HG03066 (cell line): Measurements from ENCODE around the gene TLE2.
"Not testable (repeated sequence)": the region's sequence is repeated elsewhere in the genome, so short reads cannot be mapped to it uniquely, and the experiment has no call there.

ENCODE experiments used
- ATAC-seq: cut with Tn5 transposase; IDR thresholded peaks from one replicate; pipeline ENCODE4 v1.9.1; 2021; ENCODE audit warnings: low read depth; ENCODE audit not compliant: unreplicated experiment

Gene TLE2

DNA sequence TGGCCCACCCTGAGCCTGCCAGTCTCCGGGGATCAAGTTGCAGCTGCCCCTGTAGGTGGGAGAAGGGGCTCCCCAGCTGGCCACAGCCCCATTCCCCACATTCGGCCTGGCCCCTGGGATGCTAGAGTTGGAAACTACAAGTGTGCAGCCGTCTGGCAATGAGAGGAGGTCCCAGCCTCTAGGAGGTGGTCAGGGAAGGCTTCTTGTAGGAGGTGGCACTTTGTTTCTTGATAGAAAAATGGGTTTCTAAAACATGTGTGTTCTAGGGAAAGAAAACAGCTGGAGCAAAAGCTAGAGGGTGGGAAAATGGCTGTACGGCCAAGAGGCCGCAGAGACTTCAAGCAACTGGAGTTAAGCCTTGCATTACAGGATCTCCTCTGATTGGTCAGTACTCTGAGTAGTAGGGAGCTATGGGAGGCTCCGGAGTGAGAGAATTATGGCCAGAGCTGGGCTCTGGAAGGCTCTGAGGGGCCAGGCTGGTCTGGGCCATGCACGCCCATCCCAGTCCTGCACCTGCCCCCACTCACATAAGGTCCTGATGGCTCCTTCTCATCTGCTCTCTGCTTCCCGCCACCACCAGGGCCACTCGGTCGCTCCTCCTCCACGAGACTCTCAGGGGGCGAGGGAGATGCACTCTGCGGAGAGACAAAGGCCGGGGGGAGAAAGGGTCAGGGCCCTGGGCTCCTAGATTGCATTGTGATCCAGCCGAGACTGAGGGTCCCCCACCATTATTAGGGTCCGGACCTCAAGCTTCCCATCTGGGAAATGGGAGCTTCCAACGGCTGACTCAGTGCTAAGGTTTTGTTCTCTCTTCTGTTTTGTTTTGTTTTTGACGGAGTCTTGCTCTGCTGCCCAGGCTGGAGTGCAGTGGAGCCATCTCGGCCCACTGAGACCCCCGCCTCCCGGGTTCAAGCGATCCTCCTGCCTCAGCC lies 13.7 kb downstream of the TLE2 start:
- ATAC-seq, result no peak

DNA sequence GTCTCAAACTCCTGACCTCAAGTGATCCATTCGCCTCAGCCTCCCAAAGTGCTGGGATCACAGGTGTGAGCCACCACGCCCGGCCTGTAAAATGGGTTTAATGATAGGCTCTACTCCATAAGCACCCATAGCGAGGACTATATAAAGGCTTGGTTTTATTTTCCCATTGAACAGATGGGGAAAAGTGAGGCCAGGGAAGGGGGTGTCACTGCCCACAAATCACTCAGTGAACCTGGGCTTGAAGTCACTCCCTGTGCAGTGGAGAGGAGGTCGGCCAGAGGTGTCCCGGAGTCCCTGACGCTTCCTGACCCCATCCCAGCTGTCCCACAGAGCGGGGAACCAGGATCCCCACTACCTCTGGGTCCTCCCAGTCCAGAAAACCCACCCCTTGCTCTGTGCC lies 14.9 kb downstream of the TLE2 start:
- ATAC-seq, result no peak

DNA sequence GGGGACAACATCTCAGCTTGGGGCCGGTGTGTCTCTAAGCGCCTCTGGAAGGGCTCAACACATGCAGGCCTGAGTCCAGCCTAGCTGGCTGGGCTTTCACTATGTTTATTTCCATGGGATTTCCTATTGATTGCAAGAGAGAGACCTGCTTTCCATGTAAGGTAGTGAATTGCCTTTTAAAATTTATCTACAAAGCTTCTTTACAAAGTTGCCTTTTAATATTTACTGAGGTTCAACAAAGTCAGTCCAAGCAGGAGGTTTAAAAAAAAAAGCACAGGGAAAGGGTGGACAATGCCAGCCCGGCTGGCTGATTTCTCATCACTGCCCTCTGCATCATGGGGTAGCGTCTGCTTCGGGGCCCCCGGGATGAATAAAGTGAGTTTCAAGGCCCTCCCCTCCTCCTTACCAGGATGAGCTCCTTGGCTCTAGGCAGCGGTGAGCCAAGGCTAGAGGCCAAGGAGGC lies 15.8 kb downstream of the TLE2 start:
- no peak for ATAC-seq

DNA sequence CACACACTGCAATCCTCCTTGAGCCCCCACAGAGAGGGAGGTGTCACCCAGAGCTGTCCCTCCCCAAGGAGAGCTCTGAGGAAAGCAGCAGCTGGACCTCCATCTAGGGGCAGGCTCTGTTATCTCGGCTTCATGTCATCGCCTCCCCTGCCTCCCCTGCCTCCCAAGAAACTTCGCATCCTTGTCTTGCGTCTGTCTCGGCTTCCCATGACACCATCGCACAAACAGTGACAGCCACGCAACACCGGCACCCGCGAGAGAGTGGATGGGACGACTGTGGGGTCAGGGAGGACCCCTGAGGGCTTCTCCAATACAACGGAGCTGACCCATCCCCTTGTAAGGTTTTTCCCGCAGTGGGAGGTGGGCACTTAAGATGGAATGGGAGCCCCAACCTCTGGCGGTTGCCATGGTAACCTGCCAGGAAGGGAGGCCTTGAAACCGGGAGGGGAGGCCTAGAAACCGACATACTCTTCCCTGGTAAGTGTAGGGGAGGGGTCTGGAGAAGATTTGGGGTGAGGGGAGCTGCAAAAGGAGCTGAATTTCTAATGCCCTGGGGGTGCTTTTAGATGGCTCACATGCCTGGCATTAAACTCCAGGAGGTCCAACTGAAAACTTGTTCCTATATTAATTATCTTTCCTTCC lies 16.3 kb downstream of the TLE2 start:
- no peak for ATAC-seq

DNA sequence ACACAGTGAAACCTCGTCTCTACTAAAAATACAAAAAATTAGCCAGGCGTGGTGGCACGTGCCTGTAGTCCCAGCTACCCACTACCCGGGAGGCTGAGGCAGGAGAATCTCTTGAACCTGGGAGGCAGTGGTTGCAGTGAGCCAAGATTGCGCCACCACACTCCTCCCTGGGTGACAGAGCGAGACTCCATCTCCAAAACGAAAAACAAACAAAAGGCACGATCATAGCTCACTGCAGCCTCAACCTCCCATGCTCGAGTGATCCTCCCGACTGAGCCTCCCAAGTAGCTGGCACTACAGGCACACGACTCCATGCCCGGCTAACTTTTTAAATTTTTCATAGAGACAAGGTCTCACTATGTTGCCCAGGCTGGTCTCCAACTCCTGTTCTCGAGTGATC lies 17.0 kb downstream of the TLE2 start:
- not testable (repeated sequence) for ATAC-seq

DNA sequence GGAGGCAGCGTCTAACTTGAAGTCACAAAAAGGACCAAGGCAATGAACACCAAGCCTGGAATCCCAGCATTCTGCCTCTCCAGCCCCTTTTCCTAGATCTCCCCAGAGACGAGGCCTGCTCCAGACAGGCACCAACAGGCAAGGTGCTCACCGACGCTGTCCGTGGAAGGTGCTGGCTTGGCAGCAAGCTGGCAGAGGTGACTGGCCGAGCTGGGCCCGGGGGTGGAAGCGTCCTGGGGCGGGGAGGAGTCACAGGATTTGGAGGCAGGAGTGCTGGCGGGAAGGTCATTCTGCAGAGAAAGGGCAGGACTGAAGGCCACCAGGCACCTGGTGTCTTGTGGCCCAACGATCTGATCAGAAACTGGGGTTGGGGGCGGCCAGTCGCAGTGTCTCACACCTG lies 18.2 kb downstream of the TLE2 start:
- ATAC-seq, result no peak

DNA sequence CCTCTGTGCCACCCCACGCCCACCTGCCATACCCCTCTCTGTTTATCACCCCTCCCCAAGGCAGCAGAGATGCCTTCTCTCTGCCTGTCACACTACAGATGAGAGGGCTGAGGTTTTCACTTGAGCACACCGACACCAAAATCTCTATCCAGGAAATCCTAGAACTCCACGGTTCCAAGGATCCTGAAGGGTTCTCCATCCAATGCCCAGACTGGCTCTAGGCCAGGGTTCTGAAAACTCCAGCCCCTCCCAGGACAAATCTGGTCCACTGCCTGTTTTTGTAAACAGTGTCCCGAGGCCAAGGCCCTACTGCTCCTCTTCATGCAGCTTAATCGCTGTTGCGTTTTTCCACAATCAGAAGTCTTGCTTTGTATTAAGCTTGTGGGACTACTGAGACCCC lies 20.1 kb downstream of the TLE2 start:
- no peak for ATAC-seq

DNA sequence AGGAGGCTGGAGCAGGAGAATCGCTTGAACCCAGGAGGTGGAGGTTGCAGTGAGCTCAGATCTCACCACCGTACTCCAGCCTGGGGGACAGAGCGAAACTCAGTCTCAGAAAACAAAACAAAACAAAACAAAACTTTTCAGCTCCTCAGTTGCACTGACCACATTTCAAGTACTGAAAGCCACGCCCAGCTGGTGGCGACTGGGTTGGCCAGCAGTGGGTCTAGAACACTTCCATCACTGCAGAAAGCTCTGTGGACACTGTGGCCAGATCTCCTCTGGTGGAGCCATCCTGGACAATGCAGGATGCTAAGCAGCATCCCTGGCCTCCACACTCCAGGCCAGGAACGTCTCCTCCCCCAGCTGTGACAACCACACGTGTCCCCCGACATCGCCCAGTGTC lies 21.1 kb downstream of the TLE2 start:
- ATAC-seq, result no peak

DNA sequence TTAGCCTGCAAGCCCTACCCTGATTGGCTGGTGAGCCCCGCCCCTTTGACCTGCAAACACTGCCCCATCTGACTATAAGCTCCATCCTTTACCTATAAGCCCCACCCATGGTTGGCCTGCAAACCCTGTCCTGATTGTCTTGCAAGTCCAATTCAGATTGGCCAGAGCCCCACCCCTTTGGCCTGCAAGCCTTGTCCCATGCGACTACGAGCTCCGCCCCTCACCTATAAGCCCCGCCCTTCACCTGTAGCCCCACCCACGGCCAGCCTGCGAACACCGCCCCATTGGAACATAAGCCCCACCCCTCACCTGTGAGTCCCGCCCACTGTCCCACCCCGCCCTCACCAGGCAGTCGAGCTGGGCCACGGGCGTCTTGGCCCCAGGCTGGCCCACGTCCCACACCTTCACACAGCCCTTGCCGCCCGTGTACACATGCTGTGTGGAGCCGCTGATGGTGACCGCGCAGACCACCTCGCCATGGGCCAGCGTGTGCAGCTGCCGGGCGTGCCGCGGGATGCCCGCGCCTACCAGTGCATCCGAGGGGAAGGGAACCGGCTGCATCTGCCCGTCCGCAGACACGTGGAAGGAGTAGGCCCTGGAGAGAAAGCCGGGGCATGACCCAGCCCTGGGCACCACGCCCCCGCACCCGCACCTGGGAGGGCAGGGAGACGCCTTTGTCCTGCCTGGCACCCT lies 22.9 kb downstream of the TLE2 start:
- no peak for ATAC-seq

DNA sequence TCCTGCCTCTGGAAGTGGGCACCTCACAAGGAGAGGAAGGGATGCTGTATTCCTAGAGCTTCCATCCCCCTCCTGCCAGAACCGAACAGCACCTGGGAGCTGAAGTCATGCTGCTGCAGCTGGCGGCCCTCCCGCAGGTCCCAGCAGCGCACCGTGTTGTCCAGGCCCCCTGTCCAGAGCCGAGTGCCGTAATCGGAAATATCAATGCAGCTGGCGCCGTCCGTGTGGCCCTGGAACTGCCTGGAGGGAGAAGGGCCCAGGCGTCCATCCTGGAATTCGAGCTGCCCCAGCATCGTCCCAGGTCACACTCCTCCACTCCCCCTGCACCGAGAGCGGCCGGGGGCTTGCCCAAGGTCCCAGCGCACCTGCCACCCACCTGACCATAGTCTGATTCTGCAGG lies 23.7 kb downstream of the TLE2 start:
- ATAC-seq, result no peak

DNA sequence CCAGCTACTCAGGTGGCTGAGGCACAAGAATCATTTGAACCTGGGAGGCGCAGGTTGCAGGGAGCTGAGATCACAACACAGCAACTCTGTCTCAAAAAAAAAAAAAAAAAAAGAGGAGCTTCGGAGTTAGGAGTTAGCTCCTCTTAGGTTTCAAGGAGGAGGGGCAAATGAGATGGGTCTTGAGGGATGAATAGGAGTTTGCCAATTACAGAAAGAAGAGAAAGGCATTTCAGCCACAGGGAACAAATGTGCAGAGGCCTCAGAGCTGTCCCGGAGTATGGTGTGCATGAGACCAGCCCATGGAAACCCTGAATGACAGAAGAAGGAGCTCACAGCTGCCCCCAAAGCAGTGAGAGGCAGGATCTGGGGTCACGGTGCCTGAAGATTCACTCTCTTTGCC lies 24.6 kb downstream of the TLE2 start:
- ATAC-seq, result no peak

DNA sequence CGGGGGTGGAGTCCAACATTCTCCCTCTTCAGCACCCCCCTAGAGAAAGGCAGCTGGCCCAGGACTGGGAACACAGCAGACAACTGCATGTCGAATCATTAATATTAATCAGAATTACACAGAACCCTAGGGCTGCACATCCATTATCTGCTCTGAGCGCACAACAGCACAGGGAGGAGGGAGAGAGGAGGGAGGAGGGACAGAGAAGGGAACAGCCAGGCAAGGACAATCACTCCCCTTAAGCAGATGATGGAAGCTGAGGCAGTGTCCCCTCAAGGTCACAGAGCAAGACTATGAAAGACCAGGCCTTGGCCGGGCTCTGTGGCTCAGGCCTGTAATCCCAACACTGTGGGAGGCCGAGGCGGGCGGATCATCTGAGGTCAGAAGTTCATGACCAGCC lies 26.0 kb downstream of the TLE2 start:
- no peak for ATAC-seq

DNA sequence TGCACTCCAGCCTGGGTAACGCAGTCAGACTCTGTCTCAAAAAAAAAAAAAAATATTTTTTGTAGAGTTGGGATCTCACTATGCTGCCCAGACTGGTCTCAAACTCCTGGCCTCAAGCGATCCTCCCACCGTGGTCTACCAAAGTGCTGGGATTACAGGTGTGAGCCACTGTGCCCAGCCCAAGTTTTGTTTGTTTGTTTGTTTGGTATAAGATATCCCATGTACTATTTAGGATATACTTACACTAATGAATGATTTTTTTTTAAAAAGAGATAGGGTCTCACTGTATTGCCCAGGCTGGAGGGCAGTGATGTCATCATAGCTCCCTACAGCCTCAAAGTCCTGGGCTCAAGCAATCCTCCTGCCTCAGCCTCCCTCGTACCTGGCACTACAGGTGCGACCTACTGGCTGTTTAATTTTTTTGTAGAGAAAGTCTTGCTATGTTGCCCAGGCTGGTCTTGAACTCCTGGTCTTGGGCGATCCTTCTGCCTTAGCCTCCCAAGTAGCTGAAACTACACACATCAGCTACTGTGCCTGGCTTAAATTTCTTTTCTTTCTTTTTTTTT lies 27.8 kb downstream of the TLE2 start:
- no peak for ATAC-seq

DNA sequence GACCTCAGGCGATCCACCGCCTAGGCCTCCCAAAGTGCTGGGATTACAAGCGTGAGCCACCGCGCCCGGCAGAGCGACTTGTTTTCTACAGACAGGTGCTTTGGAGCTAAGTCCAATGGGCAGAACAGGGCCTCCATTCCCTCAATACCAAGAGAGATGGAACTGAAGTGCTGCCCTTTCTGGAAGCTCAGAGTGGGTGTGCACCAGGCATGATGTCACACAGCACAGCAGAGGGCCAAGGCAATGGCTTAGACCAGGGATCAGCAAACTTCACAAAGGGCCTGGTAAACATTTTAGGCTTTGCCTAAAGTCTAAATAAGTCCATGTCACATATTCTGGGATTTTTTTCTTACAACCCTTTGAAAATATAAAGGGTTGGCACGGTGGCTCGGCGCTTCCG lies 30.4 kb downstream of the TLE2 start:
- ATAC-seq, result no peak

DNA sequence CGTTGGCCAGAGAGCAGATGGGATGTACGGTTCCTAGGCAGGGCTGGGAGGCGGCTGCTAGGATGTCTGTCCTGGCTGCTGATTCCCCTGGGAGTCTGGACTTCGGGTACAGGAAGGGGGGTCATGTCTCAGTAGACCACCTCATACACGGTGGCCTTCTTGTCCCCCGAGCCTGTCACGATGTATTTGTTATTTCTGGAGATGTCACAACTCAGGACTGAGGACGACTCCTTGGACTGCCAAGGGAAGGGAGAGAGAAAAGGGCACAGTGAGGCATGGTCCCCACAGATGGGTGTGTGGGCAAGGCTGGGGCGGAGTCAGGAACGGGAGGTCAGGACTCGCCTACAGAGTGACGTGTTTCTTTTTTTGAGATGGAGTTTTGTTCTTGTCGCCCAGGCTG lies 31.4 kb downstream of the TLE2 start:
- no peak for ATAC-seq

DNA sequence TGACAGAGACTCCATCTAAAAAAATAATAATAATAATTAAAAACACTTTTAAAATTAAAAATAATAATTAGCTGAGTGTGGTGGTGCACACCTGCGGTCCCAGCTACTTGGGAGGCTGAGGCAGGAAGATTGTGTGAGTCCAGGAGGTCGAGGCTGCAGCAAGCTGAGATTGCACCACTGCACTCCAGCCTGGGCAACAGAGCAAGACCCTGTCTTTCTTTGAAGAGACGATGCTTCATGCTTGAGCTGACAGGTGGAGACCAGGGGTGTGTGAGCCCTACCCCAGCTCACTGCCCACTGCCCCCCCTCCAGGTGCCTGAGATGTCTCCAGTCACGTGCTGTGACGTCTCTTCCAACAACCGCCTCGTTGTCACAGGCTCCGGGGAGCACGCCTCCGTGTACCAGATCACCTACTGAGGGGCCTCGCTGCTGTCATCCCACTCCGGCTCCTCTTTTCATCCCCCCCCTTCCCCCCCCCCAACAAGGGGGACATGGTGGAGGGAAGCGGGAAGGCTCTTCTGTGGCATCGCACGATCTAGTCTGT lies 34.4 kb downstream of the TLE2 start:
- ATAC-seq, result no peak

DNA sequence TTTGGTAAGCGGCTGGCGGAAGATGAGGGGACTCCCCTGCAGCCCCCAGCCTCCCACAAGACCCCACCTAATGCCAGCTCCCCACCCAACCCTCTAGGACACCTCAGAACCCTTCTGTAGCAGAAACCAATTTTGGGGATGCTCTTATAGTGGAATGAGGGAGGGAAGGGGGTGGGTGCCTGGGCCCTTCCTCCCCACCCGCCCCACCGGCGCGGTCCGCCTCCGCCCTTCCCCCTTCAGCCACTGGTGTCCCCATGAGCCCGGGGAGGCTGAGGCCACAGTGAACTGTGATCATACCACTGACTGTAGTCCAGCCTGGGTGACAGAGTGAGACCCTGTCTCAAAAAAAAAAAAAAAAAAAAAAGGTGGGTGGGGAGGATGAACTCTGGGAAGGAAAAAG lies 35.5 kb downstream of the TLE2 start:
- ATAC-seq, result no peak

DNA sequence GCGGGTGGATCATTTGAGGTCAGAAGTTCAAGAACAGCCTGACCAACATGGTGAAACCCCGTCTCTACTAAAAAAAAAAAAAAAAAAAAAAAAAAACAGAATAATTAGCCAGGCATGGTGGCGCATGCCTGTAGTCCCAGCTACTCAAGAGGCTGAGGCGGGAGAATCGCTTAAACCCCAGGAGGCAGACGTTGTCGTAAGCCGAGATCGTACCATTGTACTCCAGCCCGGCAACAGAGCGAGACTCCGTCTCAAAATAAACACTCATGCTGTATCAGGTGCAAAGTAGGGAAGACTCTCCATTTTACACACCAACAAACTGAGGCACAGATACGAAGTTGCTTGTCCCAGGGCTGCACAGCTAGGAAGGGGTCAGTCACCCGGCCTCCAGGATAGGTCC lies 36.1 kb downstream of the TLE2 start:
- ATAC-seq, result no peak

DNA sequence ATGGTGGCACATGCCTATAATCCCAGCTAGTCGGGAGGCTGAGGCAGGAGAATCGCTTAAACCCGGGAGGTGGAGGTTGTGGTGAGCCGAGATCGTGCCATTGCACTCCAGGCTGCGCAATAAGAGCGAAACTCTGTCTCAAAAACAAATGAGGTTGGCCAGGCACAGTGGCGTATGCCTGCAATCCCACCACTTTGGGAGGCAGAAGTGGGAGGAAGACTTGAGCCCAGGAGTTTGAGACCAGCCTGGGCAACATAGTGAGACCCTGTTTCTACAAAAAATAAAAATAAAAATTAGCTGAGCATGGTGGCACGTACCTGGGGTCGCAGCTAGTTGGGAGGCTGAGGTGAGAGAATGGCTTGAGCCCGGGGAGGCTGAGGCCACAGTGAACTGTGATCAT lies 36.7 kb downstream of the TLE2 start:
- not testable (repeated sequence) for ATAC-seq

DNA sequence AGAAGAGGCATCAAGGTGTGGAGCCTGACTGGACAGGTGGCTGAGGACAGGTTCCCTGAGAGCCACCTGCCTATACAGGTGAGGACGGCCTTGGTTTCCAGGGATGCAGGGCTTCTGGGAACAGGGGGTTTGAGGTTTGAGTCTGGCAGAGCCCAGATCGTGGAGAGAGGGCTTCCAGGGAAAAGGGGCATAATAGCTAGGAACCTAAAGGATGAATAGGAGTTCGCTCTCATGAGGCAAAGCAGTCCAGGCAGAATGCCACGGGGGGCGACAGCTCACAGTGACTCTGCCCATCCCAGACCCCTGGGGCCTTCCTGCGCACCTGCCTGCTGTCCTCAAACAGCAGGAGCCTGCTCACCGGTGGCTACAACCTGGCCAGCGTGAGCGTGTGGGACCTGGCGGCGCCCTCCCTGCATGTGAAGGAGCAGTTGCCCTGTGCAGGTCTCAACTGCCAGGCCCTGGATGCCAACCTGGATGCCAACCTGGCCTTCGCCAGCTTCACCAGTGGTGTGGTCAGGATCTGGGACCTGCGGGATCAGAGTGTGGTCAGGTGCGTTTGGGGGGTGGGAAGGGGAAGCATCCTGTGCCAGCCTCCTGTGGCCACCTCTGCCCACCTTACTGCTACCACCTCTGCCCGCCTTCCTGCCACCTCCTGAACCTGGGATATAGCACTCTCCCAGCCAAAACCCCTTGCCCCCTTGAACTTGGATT lies 39.7 kb downstream of the TLE2 start:
- ATAC-seq, result no peak
